Stomach (tissue), 9 donors: ENCODE results near the gene CREB5. TPM values are rescaled to one million over a fixed set of nuclear protein-coding genes. Genes with fewer than 3 reads are reported as not detected.
A peak's percentile ranks its signal among the peaks of the same experiment; 100 is the strongest.

Experiments used
- DNase-seq, 2 donors: peaks; one replicate each; pipeline versions ENCODE4 v3.0.0 to v3.0.0-alpha.2; 2013 to 2019
- H3K27ac ChIP-seq, 5 donors: fragments of 200-600 bp in 4 of 5; sonication (generic) in 4 of 5; one replicate each; pipeline ENCODE4 v1.5.1; 2013 to 2019; ENCODE audit warnings: mild to moderate bottlenecking in 1 of 5, moderate library complexity in 1 of 5
- H3K27me3 ChIP-seq, 3 donors: fragments of 200-600 bp; sonication (generic); one replicate each; pipeline ENCODE4 v1.5.1; 2017 to 2019; ENCODE audit warnings: mixed run types in 1 of 3
- H3K36me3 ChIP-seq, 4 donors: fragments of 200-600 bp; sonication (generic); 1 replicate in 3 of 4; 2 replicates in 1 of 4; pipeline ENCODE4 v1.5.1; 2016 to 2019
- H3K4me1 ChIP-seq, 4 donors: fragments of 200-600 bp; sonication (generic); one replicate each; pipeline ENCODE4 v1.5.1; 2016 to 2019
- H3K4me3 ChIP-seq, 4 donors: fragments of 200-600 bp; sonication (generic) in 3 of 4; one replicate each; pipeline ENCODE4 v1.5.1; 2016 to 2019; ENCODE audit warnings: mild to moderate bottlenecking in 1 of 4
- H3K9me3 ChIP-seq, 4 donors: fragments of 200-600 bp; sonication (generic); one replicate each; pipeline ENCODE4 v1.5.1; 2016 to 2019
- EP300 ChIP-seq: sonication (generic); formaldehyde crosslinking; IDR thresholded peaks from one replicate; pipeline ENCODE4 v1.6.1; 2017; ENCODE audit warnings: antibody characterized with exemption
- POLR2A ChIP-seq, 4 donors: fragments of 450-650 bp; IDR thresholded peaks; one replicate each; pipeline ENCODE4 v1.6.1; 2016; ENCODE audit warnings: antibody characterized with exemption in 4 of 4, control low read depth in 2 of 4, mild to moderate bottlenecking in 1 of 4, moderate library complexity in 1 of 4
- POLR2AphosphoS5 ChIP-seq, 3 donors: sonication (generic); formaldehyde crosslinking; IDR thresholded peaks; one replicate each; pipeline ENCODE4 v1.6.1; 2016; ENCODE audit warnings: antibody characterized with exemption in 3 of 3
- WGBS, 5 donors: extraction: QIAGEN DNeasy Blood & Tissue Kit in 3 of 5; methylation state at CpG; one replicate each; pipeline versions ENCODE4 v1.1.5 to v1.1.7; 2013 to 2018; 5-methylcytosine and 5-hydroxymethylcytosine counted together
- intact Hi-C: fragments of 100-400 bp; cut with DNase I; formaldehyde crosslinking; loops from one replicate; pipeline ENCODE4 v1.15.1; 2023; ENCODE audit warnings: low total_unique reads
- polyA plus RNA-seq, 3 donors: library from polyadenylated mRNA; stranded (reverse); fragments of 200-250 nt; gene quantifications; one replicate each; pipeline ENCODE4 v1.2.3, GENCODE V29; 2013
- total RNA-seq, 5 donors: library from RNA; depleted of rRNA; stranded (reverse); fragments of >200 nt; gene quantifications; one replicate each; pipeline versions ENCODE4 v1.1.0 to v1.2.3, GENCODE V29; 2014 to 2016
- TF ChIP-seq, protein P1 (sequence below), 7 experiments: fragments of 450-650 bp in 4 of 7; fragments of 200-600 bp in 3 of 7; sonication (generic) in 3 of 7; IDR thresholded peaks; one replicate each; pipeline ENCODE4 v1.5.1; 2016 to 2019; ENCODE audit warnings: antibody characterized with exemption in 7 of 7, control low read depth in 2 of 7, mild to moderate bottlenecking in 1 of 7
- donor health status: healthy with polysubstance abuse.
- donor health status: Bipolar disorder and iron deficiency.
- donor health status: healthy.

CREB5 gene
- total and polyA plus RNA-seq, 8 donors, result 0.68 to 30.3 (median 1.5) TPM; not detected in 1

DNA sequence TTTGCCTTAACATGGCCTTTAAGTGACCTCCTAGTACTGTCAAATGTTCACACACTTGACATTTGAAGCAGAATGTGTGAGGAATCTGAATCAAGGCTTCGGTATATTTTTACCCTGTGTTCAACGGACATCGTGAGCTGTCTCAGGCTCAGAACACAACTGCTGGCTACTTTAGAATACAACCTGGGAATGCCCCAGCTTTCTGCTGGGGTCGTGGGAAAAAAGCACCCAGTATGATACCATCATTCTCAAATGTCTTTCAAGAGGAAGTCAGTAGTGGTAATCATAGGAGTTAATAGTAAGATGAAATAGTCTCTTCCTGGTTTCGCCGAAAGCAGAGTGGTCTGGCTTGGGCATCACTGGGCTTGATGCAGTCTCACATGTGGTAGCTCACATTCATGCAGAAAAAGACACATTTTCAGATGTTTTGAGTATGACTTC lies 67.2 kb downstream of the CREB5 start:
- DNase-seq, result no peak
- intact Hi-C loops, result no loop called here
- no peak for TF ChIP-seq EP300
- TF ChIP-seq POLR2AphosphoS5 (IDR thresholded peaks at IDR 0.05), result no peak
- TF ChIP-seq, protein P1, sequence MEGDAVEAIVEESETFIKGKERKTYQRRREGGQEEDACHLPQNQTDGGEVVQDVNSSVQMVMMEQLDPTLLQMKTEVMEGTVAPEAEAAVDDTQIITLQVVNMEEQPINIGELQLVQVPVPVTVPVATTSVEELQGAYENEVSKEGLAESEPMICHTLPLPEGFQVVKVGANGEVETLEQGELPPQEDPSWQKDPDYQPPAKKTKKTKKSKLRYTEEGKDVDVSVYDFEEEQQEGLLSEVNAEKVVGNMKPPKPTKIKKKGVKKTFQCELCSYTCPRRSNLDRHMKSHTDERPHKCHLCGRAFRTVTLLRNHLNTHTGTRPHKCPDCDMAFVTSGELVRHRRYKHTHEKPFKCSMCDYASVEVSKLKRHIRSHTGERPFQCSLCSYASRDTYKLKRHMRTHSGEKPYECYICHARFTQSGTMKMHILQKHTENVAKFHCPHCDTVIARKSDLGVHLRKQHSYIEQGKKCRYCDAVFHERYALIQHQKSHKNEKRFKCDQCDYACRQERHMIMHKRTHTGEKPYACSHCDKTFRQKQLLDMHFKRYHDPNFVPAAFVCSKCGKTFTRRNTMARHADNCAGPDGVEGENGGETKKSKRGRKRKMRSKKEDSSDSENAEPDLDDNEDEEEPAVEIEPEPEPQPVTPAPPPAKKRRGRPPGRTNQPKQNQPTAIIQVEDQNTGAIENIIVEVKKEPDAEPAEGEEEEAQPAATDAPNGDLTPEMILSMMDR (IDR thresholded peaks at IDR 0.05), result no peak
- TF ChIP-seq POLR2A (IDR thresholded peaks at IDR 0.05), result no peak
- Histone ChIP-seq H3K4me1 (no peaks in the 10 kb centered on the region), H3K4me3 (no peak overlapping the region), H3K27ac (no peak overlapping the region), H3K36me3 (no peaks in the 10 kb centered on the region), H3K27me3 (peaks cover 0 to 19% (median 0%) of the 10 kb centered on the region in 3 donors), H3K9me3 (no peaks in the 10 kb centered on the region)
- WGBS, 5 donors, result 80 to 89% (median 88%) methylated on average over 6 of the region's 6 CpGs

DNA sequence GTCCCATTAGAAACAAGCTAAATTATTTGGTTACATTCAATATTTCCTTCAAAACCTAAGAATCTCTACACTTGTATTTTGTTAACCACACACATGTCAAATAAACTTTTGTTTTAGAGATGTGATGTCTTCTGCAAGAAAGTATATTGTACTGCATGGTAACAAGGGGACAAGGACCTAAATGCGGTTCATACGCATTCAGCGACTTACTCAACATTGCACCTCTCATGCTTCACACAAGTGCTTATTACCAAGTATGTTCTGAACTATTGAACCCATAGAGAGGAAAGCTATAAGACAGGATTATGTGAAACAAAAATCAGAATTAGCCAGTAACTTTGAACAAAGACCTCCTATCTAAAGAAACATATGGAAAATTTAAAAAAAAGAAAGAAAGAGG lies 68.3 kb downstream of the CREB5 start:
- WGBS, 5 donors, result 94 to 100% (median 98%) methylated on average over 3 of the region's 3 CpGs
- Histone ChIP-seq H3K4me1 (no peaks in the 10 kb centered on the region), H3K4me3 (no peak overlapping the region), H3K9me3 (no peaks in the 10 kb centered on the region), H3K36me3 (no peaks in the 10 kb centered on the region), H3K27me3 (peaks cover 0 to 19% (median 0%) of the 10 kb centered on the region in 3 donors), H3K27ac (no peak overlapping the region)
- DNase-seq, result no peak
- TF ChIP-seq POLR2AphosphoS5 (IDR thresholded peaks at IDR 0.05), result no peak
- TF ChIP-seq POLR2A (IDR thresholded peaks at IDR 0.05), result no peak
- no peak for TF ChIP-seq EP300
- TF ChIP-seq, protein P1 (IDR thresholded peaks at IDR 0.05), result no peak
- intact Hi-C loops, result no loop called here

DNA sequence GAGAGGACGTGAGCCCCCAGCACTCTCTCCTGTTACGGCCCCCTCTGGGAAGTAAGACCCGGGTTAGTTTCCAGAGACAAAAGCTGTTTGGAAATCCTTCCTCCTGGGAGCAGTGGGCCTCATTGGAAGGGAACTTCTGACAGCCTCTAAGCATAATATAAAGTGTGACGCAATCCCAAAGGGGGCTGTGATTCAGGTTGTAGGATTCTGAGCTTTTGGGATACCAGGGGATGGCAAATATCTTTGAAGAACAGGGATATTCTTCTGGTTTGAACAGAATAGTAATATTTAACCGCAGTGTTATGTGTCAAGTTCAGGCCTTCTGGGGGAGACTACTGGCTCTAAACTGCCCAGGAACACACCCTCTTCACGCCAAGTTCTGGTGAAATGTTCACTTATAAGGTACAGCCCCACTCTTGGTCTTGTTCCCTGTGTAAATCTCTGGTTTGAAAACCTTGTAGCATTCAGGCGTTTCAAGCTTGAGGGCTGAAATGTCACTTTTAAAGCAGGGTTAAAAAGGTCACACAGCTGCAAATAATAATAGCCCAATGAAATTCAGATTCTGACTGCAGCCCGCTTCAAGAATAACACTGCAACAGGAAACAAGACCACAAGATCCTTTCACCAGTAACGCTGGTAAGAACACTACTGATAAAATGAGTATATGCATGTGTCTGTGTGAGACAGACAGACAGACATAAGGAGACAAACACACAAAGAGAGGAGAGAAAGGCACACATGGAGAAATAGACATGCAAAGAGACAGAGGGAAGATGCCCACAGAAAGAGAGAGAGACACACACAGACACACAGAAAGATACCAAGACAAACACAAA lies 69.0 kb downstream of the CREB5 start:
- peak in 1 of 2 donors; percentile 45 for DNase-seq
- Histone ChIP-seq H3K27me3 (peaks cover 0 to 16% (median 0%) of the 10 kb centered on the region in 3 donors), H3K36me3 (no peaks in the 10 kb centered on the region), H3K27ac (no peak overlapping the region), H3K4me3 (no peak overlapping the region), H3K4me1 (no peaks in the 10 kb centered on the region), H3K9me3 (no peaks in the 10 kb centered on the region)
- intact Hi-C loops, result no loop called here
- WGBS, 5 donors, result 61 to 71% (median 68%) methylated on average over 9 of the region's 9 CpGs
- TF ChIP-seq EP300 (no peak), POLR2AphosphoS5 (IDR thresholded peaks at IDR 0.05) (no peak), POLR2A (IDR thresholded peaks at IDR 0.05) (no peak)
- TF ChIP-seq, protein P1 (IDR thresholded peaks at IDR 0.05), result no peak

- Histone ChIP-seq H3K27me3 (peaks cover 0 to 10% (median 0%) of the 10 kb centered on the region in 3 donors), H3K27ac (no peak overlapping the region), H3K4me3 (no peak overlapping the region), H3K4me1 (no peaks in the 10 kb centered on the region), H3K9me3 (no peaks in the 10 kb centered on the region), H3K36me3 (no peaks in the 10 kb centered on the region)
- intact Hi-C loops, result no loop called here
- 41 to 69% (median 52%) methylated on average over 4 of the region's 4 CpGs for WGBS, 5 donors
- TF ChIP-seq, protein P1 (IDR thresholded peaks at IDR 0.05), result no peak
- no peak for TF ChIP-seq POLR2A (IDR thresholded peaks at IDR 0.05)
- no peak for TF ChIP-seq POLR2AphosphoS5 (IDR thresholded peaks at IDR 0.05)
- TF ChIP-seq EP300, result no peak
- DNase-seq, result no peak
These were observed 70.8 kb downstream of the CREB5 start for GRCh38 chr7:28483112-28483511.
